GM23248 (cell line): ENCODE data around the gene CA11. TPM values are rescaled to one million over a fixed set of nuclear protein-coding genes. Genes with fewer than 3 reads are reported as not detected.

Source experiments
- DNase-seq: peaks from one replicate; pipeline ENCODE4 v3.0.0-alpha.2; 2015
- H2AFZ ChIP-seq: fragments of 200-600 bp; sonication (generic); 2 replicates; pipeline ENCODE4 v1.6.1; 2016; ENCODE audit warnings: antibody characterized with exemption
- H3F3A ChIP-seq: fragments of 200-600 bp; sonication (generic); 2 replicates; pipeline ENCODE4 v1.6.1; 2016; ENCODE audit warnings: mild to moderate bottlenecking, antibody characterized with exemption, mixed run types; ENCODE audit not compliant: insufficient read depth
- H3K27ac ChIP-seq: fragments of 200-600 bp; sonication (generic); 2 replicates; pipeline ENCODE4 v1.5.1; 2016; ENCODE audit warnings: mild to moderate bottlenecking
- H3K27me3 ChIP-seq: fragments of 200-600 bp; sonication (generic); replicated peaks from 2 replicates; pipeline ENCODE4 v1.6.1; 2016; ENCODE audit warnings: mild to moderate bottlenecking; ENCODE audit not compliant: insufficient read depth
- H3K36me3 ChIP-seq: fragments of 200-600 bp; sonication (generic); 2 replicates; pipeline ENCODE4 v1.6.1; 2016; ENCODE audit warnings: low read depth, mild to moderate bottlenecking
- H3K4me1 ChIP-seq: fragments of 200-600 bp; sonication (generic); 2 replicates; pipeline ENCODE4 v1.6.1; 2016; ENCODE audit warnings: mild to moderate bottlenecking; ENCODE audit not compliant: insufficient read depth
- H3K4me2 ChIP-seq: fragments of 200-600 bp; sonication (generic); one replicate; pipeline ENCODE4 v1.6.1; 2016; ENCODE audit warnings: mild to moderate bottlenecking; ENCODE audit not compliant: unreplicated experiment
- H3K4me3 ChIP-seq: fragments of 200-600 bp; sonication (generic); 2 replicates; pipeline ENCODE4 v1.5.1; 2016; ENCODE audit warnings: mild to moderate bottlenecking
- H3K79me2 ChIP-seq: fragments of 200-600 bp; sonication (generic); 2 replicates; pipeline ENCODE4 v1.6.1; 2016; ENCODE audit warnings: mild to moderate bottlenecking; ENCODE audit not compliant: insufficient read depth
- H3K9ac ChIP-seq: fragments of 200-600 bp; sonication (generic); 2 replicates; pipeline ENCODE4 v1.6.1; 2016; ENCODE audit warnings: mild to moderate bottlenecking
- H3K9me2 ChIP-seq: fragments of 200-600 bp; sonication (generic); 2 replicates; pipeline ENCODE4 v1.6.1; 2016; ENCODE audit warnings: mixed run types, mild to moderate bottlenecking, moderate library complexity; ENCODE audit not compliant: insufficient read depth
- H3K9me3 ChIP-seq: fragments of 200-600 bp; sonication (generic); one replicate; pipeline ENCODE4 v1.6.1; 2017; ENCODE audit warnings: low read depth
- H4K20me1 ChIP-seq: fragments of 200-600 bp; sonication (generic); 2 replicates; pipeline ENCODE4 v1.6.0; 2016; ENCODE audit not compliant: insufficient read depth
- EZH2 ChIP-seq: fragments of 200-600 bp; sonication (generic); IDR thresholded peaks from 2 replicates; pipeline ENCODE4 v1.6.1; 2018; ENCODE audit warnings: antibody characterized with exemption, mild to moderate bottlenecking; ENCODE audit not compliant: insufficient read depth, poor library complexity, severe bottlenecking
- EZH2phosphoT487 ChIP-seq: fragments of 200-600 bp; sonication (generic); IDR thresholded peaks from 2 replicates; pipeline ENCODE4 v1.6.1; 2018; ENCODE audit warnings: antibody characterized with exemption, moderate library complexity, mild to moderate bottlenecking, low read depth; ENCODE audit not compliant: insufficient read depth
- WGBS, 2 experiments: methylation state at CpG; one replicate each; pipeline ENCODE4 v1.1.6; 2015 to 2017; ENCODE audit warnings: low lambda C conversion rate in 2 of 2, low coverage in 1 of 2; ENCODE audit errors: missing lambda C conversion rate in 2 of 2; 5-methylcytosine and 5-hydroxymethylcytosine counted together
- in situ Hi-C: fragments of 300-500 bp; cut with MboI; formaldehyde crosslinking; loops from 2 replicates; pipeline ENCODE4 v1.15.0; 2020
- polyA plus RNA-seq: library from polyadenylated mRNA; unstranded; fragments of >200 nt; fragmentation: Nextera tagmentation; extraction: Ambion mirVana; gene quantifications from 2 replicates; pipeline ENCODE4 v1.2.1, GENCODE V29; 2016
- total RNA-seq: library from RNA; depleted of rRNA; stranded (reverse); fragments of >200 nt; shearing (Covaris generic); gene quantifications from 2 replicates; pipeline ENCODE4 v1.2.3, GENCODE V29; 2014

Gene CA11
- total and polyA plus RNA-seq, 2 experiments from 2014 or later: 1.1 to 2.7 TPM

GRCh38 chr19:48638831-48639381, 7.1 kb downstream of the CA11 start:
- Histone ChIP-seq H3K4me1 (peaks cover 22% of the 10 kb centered on the region), H3K79me2 (no peaks in the 10 kb centered on the region), H3K9me3 (no peaks in the 10 kb centered on the region), H3K27me3 (no peaks in the 10 kb centered on the region), H3K9ac (no peak overlapping the region), H3K36me3 (no peaks in the 10 kb centered on the region), H3K4me2 (no peak overlapping the region), H3K4me3 (no peak overlapping the region), H3K9me2 (no peaks in the 10 kb centered on the region), H2AFZ (peak overlapping the region; percentile 80), H3K27ac (no peak overlapping the region), H3F3A (peaks cover 18% of the 10 kb centered on the region; the same call in 1 of the 2 replicates), H4K20me1 (no peaks in the 10 kb centered on the region)
- peak; percentile 28 for DNase-seq
- TF ChIP-seq EZH2: no peak
- TF ChIP-seq EZH2phosphoT487: no peak
- WGBS, 2 experiments: 71 to 91% methylated on average over 12 to 16 of the region's 16 CpGs
- in situ Hi-C loops: no loop called here

GRCh38 chr19:48637948-48638830, 7.8 kb downstream of the CA11 start:
- peak overlapping the region; percentile 92 for H3K9ac ChIP-seq
- H3K4me2 ChIP-seq: peak overlapping the region; percentile 86
- in situ Hi-C loops: no loop called here
- H3K79me2 ChIP-seq: no peaks in the 10 kb centered on the region
- peak overlapping the region; percentile 80 for H2AFZ ChIP-seq
- TF ChIP-seq EZH2phosphoT487 (no peak), EZH2 (no peak)
- no peaks in the 10 kb centered on the region for H3K9me2 ChIP-seq
- no peaks in the 10 kb centered on the region for H3K9me3 ChIP-seq
- peaks cover 18% of the 10 kb centered on the region; the same call in 1 of the 2 replicates for H3F3A ChIP-seq
- H3K4me1 ChIP-seq: peaks cover 29% of the 10 kb centered on the region
- no peaks in the 10 kb centered on the region for H3K36me3 ChIP-seq
- 8 to 10% methylated on average over 22 to 29 of the region's 29 CpGs for WGBS, 2 experiments
- peak; percentile 94 for DNase-seq
- peak overlapping the region; percentile 71 for H3K4me3 ChIP-seq
- no peaks in the 10 kb centered on the region for H4K20me1 ChIP-seq
- H3K27ac ChIP-seq: peak overlapping the region; percentile 87
- no peaks in the 10 kb centered on the region for H3K27me3 ChIP-seq

DNA sequence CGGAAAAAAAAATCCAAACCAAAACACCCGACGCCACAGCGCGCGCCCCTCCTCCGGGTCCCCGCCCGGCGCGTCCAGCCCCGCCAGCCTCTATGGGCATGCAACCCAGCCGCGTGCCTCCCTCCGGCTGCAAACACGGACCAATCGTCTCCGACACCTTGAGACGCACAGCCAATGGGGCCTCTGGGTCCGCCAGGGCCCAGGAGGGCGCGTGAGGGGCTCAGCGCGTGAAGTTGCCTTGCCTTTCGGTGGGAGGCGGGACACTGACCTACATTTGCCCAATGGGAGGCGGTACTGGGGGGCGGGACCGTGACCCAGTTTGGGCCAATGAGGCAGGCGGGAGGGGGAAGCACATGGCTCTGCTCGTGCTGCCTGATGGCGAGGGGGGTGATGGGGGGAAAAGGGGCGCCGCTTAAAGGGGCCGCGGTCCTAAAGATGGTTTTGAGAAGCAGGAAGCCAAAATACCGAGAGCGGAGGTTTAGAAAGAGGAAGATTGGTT, 8.5 kb downstream of the CA11 start:
- Histone ChIP-seq H3K4me1 (peaks cover 36% of the 10 kb centered on the region), H3K9me3 (no peaks in the 10 kb centered on the region), H2AFZ (peak overlapping the region; percentile 80), H4K20me1 (no peaks in the 10 kb centered on the region), H3K9ac (peak overlapping the region; percentile 92), H3K79me2 (no peaks in the 10 kb centered on the region), H3K36me3 (no peaks in the 10 kb centered on the region), H3K27ac (peak overlapping the region; percentile 87), H3K4me3 (peak overlapping the region; percentile 71), H3K27me3 (no peaks in the 10 kb centered on the region), H3K4me2 (peak overlapping the region; percentile 86), H3F3A (peaks cover 21% of the 10 kb centered on the region), H3K9me2 (no peaks in the 10 kb centered on the region)
- WGBS, 2 experiments: 1 to 3% methylated on average over 26 to 35 of the region's 38 CpGs
- in situ Hi-C loops: no loop called here
- DNase-seq: peak; percentile 98
- TF ChIP-seq EZH2phosphoT487 (no peak), EZH2 (no peak)

GRCh38 chr19:48636859-48637448, 9.0 kb downstream of the CA11 start, which contains the start of gene DBP:
TSS of gene DBP (minus strand) at chr19:48637379. CDS start at chr19:48636994, 385 bp downstream.
- H3K9me2 ChIP-seq: no peaks in the 10 kb centered on the region

More at GRCh38 chr19:48636859-48637448, 9.0 kb downstream of the CA11 start, which contains the start of gene DBP:
- no peaks in the 10 kb centered on the region for H3K27me3 ChIP-seq
- 1 to 2% methylated on average over 32 to 39 of the region's 40 CpGs for WGBS, 2 experiments
- TF ChIP-seq EZH2phosphoT487: no peak
- TF ChIP-seq EZH2: no peak
- no peaks in the 10 kb centered on the region for H3K79me2 ChIP-seq
- H3K4me1 ChIP-seq: peaks cover 38% of the 10 kb centered on the region
- H3K9ac ChIP-seq: peak within 1 kb of the TSS; percentile 92
- peak; percentile 71 for DNase-seq
- H4K20me1 ChIP-seq: no peaks in the 10 kb centered on the region
- no peaks in the 10 kb centered on the region for H3K36me3 ChIP-seq
- in situ Hi-C loops: no loop called here
- H3K27ac ChIP-seq: peak within 1 kb of the TSS; percentile 87
- H2AFZ ChIP-seq: peak within 1 kb of the TSS; percentile 80
- H3K4me2 ChIP-seq: peak within 1 kb of the TSS; percentile 86
- no peaks in the 10 kb centered on the region for H3K9me3 ChIP-seq
- H3K4me3 ChIP-seq: peak within 1 kb of the TSS; percentile 71
- H3F3A ChIP-seq: peaks cover 24% of the 10 kb centered on the region
